22Rv1 (cell line): Measurements from ENCODE around the gene TCERG1L.

ENCODE experiments used
- H3K27ac ChIP-seq: fragments of 450-650 bp; 2 replicates; pipeline ENCODE4 v1.5.1; 2017
- ZFX ChIP-seq: fragments of 450-650 bp; IDR thresholded peaks from 2 replicates; pipeline ENCODE4 v1.6.1; 2017; ENCODE audit warnings: antibody characterized with exemption, borderline replicate concordance
- TF ChIP-seq, protein P1 (sequence below): fragments of 450-650 bp; IDR thresholded peaks from 2 replicates; pipeline ENCODE4 v1.5.1; 2017; ENCODE audit warnings: mild to moderate bottlenecking

Gene TCERG1L

DNA sequence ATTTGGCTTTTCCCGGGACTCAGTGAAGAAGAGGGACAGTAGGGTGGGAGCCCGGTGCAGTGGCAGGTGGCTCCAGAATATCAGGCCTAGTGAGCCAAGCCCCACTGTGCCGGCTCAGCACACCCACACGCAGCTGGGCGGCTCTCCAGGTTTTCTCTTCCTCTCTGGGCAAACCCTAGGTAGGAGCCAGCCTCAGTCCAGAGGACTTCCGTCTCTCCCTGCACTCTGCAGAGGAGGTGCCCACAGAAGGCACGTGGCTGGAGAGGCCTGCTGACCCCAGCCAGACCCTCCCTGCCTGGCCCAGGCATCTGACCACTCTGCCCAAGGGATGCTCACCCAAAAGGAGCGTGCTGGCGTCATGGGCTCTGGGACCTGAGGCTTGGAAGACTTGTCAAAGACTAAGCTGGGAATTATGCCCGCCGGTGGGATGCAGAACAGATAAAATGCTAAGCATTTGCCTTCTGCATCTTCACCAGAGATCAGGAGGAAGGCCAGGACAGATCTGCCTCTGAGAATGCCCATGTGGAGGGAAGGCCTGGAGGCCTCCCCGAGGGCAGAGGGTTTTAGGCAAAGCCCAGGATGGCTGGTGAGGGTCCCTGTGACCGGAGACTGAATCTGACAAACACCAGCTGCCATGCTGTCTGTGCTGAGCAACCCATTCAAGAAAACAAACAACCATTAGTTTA, 40.2 kb downstream of the TCERG1L start:
- H3K27ac ChIP-seq, result no peak overlapping the region
- TF ChIP-seq, protein P1, sequence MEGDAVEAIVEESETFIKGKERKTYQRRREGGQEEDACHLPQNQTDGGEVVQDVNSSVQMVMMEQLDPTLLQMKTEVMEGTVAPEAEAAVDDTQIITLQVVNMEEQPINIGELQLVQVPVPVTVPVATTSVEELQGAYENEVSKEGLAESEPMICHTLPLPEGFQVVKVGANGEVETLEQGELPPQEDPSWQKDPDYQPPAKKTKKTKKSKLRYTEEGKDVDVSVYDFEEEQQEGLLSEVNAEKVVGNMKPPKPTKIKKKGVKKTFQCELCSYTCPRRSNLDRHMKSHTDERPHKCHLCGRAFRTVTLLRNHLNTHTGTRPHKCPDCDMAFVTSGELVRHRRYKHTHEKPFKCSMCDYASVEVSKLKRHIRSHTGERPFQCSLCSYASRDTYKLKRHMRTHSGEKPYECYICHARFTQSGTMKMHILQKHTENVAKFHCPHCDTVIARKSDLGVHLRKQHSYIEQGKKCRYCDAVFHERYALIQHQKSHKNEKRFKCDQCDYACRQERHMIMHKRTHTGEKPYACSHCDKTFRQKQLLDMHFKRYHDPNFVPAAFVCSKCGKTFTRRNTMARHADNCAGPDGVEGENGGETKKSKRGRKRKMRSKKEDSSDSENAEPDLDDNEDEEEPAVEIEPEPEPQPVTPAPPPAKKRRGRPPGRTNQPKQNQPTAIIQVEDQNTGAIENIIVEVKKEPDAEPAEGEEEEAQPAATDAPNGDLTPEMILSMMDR, result no peak
- TF ChIP-seq ZFX, result no peak

DNA sequence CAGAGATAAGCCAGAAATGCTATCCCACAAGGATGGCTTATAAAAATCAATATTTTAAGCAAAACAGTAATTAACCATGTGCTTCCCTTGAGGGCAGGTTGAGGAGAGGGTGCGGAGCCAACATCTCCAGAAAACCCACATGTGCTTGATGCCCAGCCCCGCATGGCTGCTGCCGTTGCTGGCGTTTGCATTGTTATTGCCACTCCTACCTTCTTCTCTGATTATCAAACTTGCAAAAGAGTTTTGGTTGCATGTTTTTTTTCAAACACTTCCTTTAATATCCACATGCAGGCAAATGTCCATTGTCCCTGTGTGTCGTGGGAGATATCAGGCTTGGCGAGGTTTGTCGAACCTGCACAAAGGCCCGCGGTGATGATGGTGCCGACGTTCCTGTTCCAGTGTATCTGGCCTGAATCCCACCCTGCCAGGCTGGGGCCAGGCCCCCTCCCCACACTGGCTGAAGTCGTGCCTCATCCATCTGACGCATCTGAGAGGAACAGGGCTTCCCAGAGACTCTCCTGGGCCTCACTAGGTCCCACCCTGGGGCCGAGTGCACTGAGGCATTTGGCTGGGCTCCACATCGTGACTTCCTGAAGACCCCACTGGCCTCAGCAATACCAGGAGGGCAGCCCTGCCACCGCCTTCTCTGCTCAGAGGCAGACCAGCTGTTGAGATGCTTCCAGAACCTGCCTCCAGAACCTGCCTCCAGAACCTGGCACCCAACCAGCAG, 40.9 kb downstream of the TCERG1L start:
- H3K27ac ChIP-seq, result no peak overlapping the region
- TF ChIP-seq, protein P1, result no peak
- no peak for TF ChIP-seq ZFX

DNA sequence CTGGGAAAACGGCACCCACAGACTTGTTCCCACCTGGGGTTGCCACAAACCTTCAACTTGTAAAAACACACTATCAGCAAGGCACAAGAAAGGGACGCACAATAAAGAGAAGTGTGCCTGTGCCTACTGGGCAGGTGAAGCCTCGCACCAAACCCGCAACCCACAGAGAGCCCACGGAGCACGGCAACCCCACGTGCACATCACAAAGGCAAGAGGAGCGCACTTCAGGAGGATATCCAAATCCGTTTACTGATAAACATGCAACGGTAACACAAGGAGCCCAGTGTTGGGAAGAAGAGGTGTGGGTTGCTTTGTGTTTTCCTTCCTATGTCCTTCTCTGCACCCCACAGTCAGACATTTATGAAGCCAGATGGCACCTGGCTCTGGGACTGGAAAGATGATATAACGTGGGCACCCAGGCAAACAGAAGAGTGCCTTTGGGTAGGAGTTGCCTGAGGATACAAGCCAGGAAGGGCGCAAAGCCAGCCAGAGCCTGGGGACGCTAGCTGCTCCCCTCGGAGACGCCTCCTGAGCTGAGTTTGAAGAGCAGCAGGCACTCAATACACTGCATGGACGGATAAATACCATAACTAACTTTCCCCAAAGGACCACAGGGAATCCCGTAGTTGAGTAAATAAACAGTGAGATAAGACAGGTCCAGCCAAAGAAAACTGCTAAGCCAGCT, 41.6 kb downstream of the TCERG1L start:
- no peak for TF ChIP-seq ZFX
- TF ChIP-seq, protein P1, result no peak
- no peak overlapping the region for H3K27ac ChIP-seq

DNA sequence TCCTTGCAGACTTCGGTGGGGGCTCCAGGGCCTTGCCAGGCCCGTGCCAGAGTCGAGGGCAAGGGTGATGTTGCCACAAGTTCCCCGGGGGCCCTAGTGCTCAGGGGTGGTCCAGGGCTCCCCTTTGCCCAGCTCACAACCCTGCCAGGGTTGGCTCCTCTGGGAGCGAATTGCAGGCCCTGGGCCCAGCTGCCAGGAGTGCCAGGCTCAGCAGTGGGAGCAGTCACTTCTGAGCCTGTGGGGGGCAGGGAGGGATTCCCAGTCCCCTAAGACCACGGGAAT, 43.8 kb downstream of the TCERG1L start:
- no peak for TF ChIP-seq ZFX
- no peak overlapping the region for H3K27ac ChIP-seq

DNA sequence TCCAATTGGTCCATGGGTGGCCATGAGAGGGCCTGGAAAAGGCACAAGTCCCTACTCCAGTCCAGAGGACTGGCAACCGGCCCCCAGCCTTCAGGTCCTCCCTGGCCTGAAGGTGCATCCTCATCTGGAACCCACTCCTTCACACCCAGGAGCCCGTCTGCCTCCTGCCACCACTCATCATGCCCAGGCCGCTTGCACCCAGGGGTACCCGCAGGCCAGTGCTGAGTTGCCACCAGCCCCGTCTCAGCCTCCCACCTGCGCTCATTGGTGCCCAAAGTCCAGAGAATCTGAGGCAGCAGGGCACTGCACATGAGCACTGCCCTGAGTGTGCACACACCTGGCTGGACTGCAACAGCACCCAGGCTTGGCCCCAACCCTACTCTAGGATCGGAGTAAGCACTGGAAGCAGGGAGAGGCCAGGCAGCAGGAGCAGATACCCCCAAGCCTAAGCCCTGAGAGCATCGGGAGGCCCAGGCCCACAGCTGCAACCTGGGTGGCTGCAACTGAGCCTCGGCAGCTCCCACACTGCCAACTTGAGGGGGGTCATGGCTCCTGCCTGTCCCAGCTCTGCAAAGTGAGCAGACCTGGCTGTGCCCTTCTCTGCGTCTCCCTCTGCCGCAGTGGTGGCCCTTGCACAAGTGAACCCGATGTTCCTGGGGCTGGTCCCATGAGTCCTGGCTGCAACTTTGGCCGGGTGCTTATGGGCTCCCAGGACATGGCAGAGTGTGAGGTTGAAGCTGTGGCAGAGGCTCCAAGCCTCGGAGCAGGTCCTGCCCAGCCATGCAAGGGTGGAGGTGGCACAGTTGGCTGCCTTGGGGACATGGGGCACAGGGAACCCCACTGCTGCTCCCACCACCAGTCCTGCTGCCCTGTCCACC, 44.3 kb downstream of the TCERG1L start:
- H3K27ac ChIP-seq, result no peak overlapping the region
- TF ChIP-seq, protein P1, result no peak
- TF ChIP-seq ZFX, result no peak

DNA sequence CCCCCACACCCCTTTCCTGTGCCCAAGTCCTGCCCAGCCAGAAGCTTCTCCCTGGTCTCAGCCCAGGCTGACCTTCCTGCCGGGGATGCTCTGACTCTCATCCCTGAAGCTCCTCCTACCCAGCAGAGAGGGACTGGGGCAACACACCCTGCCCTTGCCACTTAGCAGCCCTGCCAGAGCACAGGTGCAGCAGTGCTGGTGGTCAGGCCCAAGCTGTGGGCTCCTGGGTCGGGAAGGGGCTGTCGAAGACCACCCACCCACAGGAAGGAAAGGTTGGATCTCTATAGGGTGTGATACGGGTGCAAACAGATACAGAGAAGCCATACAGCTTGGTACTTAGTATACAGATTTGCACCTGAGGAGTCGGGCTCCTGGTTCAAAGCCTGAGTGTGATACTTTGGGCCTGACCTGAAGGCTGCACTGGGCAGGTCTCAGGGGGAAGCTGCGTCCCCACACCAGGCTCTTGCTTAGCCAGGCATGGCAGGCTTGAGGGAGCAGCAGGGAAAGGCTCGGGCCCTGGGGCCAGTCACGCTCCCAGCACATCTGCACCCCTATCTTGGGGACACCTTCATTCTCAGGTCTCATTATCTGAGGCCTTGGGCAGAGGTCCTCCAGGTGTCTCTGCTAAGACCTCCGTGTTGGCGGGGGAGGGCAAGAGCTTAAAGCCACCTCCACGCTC, 47.3 kb downstream of the TCERG1L start:
- H3K27ac ChIP-seq, result no peak overlapping the region
- TF ChIP-seq, protein P1, result no peak
- TF ChIP-seq ZFX, result no peak

DNA sequence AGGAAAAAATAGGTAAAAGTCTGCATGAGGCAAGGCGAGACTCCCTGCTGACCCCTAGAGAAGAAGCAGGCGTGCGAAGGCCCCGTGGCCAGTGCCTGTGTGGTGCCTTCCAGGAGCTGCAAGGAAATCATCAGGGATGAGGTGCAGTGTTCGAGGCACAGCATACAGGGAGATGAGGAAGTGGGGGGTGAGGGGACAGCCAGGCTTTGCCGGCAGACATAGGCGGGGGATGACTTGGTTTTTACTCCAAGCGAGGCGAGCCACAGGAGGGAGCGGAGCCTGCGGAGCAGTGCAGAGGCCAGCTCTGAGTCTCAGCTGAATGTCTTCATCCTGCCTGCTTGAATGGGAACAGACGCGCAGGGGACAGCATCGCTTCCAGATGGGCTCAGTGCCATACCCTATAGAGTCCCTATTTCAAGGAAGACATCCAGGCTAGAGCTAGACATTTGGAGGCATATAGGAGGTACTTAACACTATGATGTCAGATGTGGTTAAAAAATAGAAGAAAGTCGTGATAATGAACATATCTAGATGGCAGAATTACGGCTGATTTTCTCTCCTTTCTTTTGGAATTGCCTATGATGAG, 49.5 kb downstream of the TCERG1L start:
- H3K27ac ChIP-seq, result no peak overlapping the region
- TF ChIP-seq, protein P1, result no peak
- TF ChIP-seq ZFX, result no peak
